Measurements from ENCODE around the gene SSUH2. TPM values are rescaled to one million over a fixed set of nuclear protein-coding genes. Genes with fewer than 3 reads are reported as not detected.
"Not testable (repeated sequence)": the region's sequence is repeated elsewhere in the genome, so short reads cannot be mapped to it uniquely, and the experiment has no call there.

Gene SSUH2
- total RNA-seq, 4 donors from 2014 or later = 0.32 to 5.1 (median 0.66) TPM; not detected in 1

DNA sequence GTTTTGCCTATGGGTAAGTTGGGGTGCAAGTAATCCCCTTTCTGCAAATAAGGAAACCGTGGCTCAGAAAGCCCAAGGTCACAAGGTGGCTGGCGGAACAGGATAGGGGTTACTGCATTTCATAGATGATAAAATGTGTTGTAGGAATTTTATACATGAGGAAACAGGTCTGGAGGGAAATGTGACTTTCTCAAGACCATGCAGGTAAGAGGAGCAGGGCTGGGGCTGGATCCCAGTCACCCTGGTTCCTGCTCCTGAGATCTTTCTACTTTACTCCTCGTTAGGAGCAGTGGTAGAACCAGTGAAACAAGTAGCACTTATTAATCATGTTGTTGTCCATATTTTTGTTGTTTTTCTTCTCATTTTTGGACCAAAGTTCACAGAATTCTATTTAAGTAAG, 63.2 kb downstream of the SSUH2 start:
- WGBS = 90% methylated on average over 3 of the region's 3 CpGs
- peaks cover 0 to 13% (median 0%) of the 10 kb centered on the region in 4 donors for H3K36me3 ChIP-seq
- H3K9me3 ChIP-seq = no peaks in the 10 kb centered on the region
- no peak for TF ChIP-seq EP300 (IDR thresholded peaks at IDR 0.05)
- TF ChIP-seq POLR2AphosphoS5 (IDR thresholded peaks at IDR 0.05) = no peak
- no peak for TF ChIP-seq POLR2A (IDR thresholded peaks at IDR 0.05; ENCODE audit: low read depth)
- no peak for TF ChIP-seq CTCF (IDR thresholded peaks at IDR 0.05)
- intact Hi-C loops (cut with DNase I) = no loop called here
- H3K4me3 ChIP-seq = no peak overlapping the region
- no peak overlapping the region for H3K27ac ChIP-seq (replicated peaks in 1 of 4)
- no peak for DNase-seq (ENCODE audit: extremely low spot score)
- no peaks in the 10 kb centered on the region for H3K4me1 ChIP-seq
- H3K27me3 ChIP-seq = no peaks in the 10 kb centered on the region

DNA sequence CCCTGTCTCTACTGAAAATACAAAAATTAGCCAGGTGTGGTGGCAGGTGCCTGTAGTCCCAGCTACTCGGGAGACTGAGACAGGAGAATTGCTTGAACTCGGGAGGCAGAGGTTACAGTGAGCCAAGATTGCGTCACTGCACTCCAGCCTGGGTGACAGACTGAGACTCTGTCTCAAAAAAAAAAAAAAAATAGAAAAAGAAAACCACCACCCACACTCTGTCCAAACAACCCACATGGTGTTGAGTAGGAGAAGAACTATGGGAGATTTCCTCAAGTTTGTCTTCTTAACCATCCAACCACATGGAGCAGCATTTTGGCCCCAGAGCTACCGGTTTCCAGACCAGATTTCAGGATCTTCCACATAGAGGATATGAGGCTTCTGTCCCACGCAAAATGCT, 64.2 kb downstream of the SSUH2 start:
- peaks cover 0 to 23% (median 0%) of the 10 kb centered on the region in 4 donors for H3K36me3 ChIP-seq
- H3K4me1 ChIP-seq; H3K27ac ChIP-seq (replicated peaks in 1 of 4); intact Hi-C loops (cut with DNase I); H3K4me3 ChIP-seq; H3K9me3 ChIP-seq; H3K27me3 ChIP-seq; DNase-seq (ENCODE audit: extremely low spot score): not testable (repeated sequence)
- 89% methylated on average over 5 of the region's 5 CpGs for WGBS

DNA sequence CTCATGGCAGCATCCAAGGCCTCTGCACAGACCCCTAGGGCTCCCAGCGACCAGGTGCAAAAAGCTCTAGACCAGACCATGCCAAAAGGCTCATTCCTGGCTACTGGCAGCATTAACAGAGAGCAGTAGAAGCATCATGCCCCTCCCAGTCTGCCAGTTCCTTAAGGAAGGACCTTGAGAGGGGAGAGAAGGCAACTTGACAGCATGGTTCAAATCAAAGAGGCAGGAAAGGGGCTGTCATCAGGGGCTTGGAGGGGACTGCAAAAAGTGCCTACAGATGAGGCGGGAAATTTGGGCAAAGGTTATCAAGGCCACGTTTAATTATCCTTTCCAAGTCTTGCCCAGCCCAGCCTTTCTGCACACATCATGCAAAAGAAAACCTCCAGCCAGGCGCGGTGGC, 64.7 kb downstream of the SSUH2 start:
- Histone ChIP-seq H3K36me3 (peaks cover 0 to 28% (median 0%) of the 10 kb centered on the region in 4 donors), H3K27me3 (no peaks in the 10 kb centered on the region), H3K4me3 (no peak overlapping the region), H3K9me3 (no peaks in the 10 kb centered on the region), H3K4me1 (peaks cover 0 to 2% (median under 1%) of the 10 kb centered on the region in 4 donors), H3K27ac (replicated peaks in 1 of 4) (no peak overlapping the region)
- TF ChIP-seq POLR2AphosphoS5 (IDR thresholded peaks at IDR 0.05) (no peak), POLR2A (IDR thresholded peaks at IDR 0.05; ENCODE audit: low read depth) (no peak), CTCF (IDR thresholded peaks at IDR 0.05) (no peak), EP300 (IDR thresholded peaks at IDR 0.05) (no peak)
- WGBS = 90% methylated on average over 5 of the region's 5 CpGs
- no peak for DNase-seq (ENCODE audit: extremely low spot score)
- intact Hi-C loops (cut with DNase I) = no loop called here

GRCh38 chr3:8579096-8579495, 65.5 kb downstream of the SSUH2 start:
- DNase-seq (ENCODE audit: extremely low spot score) = no peak
- Histone ChIP-seq H3K27me3 (no peaks in the 10 kb centered on the region), H3K36me3 (peaks cover 0 to 35% (median 0%) of the 10 kb centered on the region in 4 donors), H3K9me3 (no peaks in the 10 kb centered on the region), H3K27ac (replicated peaks in 1 of 4) (no peak overlapping the region), H3K4me3 (no peak overlapping the region), H3K4me1 (peaks cover 8 to 10% (median 9%) of the 10 kb centered on the region in 4 donors)
- TF ChIP-seq POLR2A (IDR thresholded peaks at IDR 0.05; ENCODE audit: low read depth) = no peak
- TF ChIP-seq CTCF (IDR thresholded peaks at IDR 0.05) = no peak
- no peak for TF ChIP-seq POLR2AphosphoS5 (IDR thresholded peaks at IDR 0.05)
- TF ChIP-seq EP300 (IDR thresholded peaks at IDR 0.05) = no peak
- 52% methylated on average over 5 of the region's 5 CpGs for whole genome bisulfite sequencing
- intact Hi-C loops (cut with DNase I) = no loop called here

- 83% methylated on average over 4 of the region's 4 CpGs for WGBS
- intact Hi-C loops (cut with DNase I) = no loop called here
- no peaks in the 10 kb centered on the region for H3K9me3 ChIP-seq
- H3K27me3 ChIP-seq = no peaks in the 10 kb centered on the region
- no peak overlapping the region for H3K4me3 ChIP-seq
- no peak for DNase-seq (ENCODE audit: extremely low spot score)
- TF ChIP-seq POLR2AphosphoS5 (IDR thresholded peaks at IDR 0.05) (no peak), EP300 (IDR thresholded peaks at IDR 0.05) (no peak), CTCF (IDR thresholded peaks at IDR 0.05) (no peak), POLR2A (IDR thresholded peaks at IDR 0.05; ENCODE audit: low read depth) (no peak)
- H3K36me3 ChIP-seq = peaks cover 0 to 41% (median 0%) of the 10 kb centered on the region in 4 donors
- no peak overlapping the region for H3K27ac ChIP-seq (replicated peaks in 1 of 4)
- H3K4me1 ChIP-seq = peaks cover 16 to 18% (median 17%) of the 10 kb centered on the region in 4 donors
Measured at GRCh38 chr3:8578282-8578681, 66.3 kb downstream of the SSUH2 start.

All from esophagus muscularis mucosa (tissue), 4 donors.